Measurements from ENCODE around the gene ATG3.
"Not testable (repeated sequence)": the region's sequence is repeated elsewhere in the genome, so short reads cannot be mapped to it uniquely, and the experiment has no call there.

ATG3 gene

GRCh38 chr3:112561734-112562529 is at the start of gene ATG3, which contains the start of gene SLC35A5:
Gene ATG3 (minus strand): TSS chr3:112561962. CDS start chr3:112561528, 434 bp downstream.
Gene SLC35A5 (plus strand): TSS chr3:112562045. CDS start chr3:112563404, 1,359 bp downstream.
- peak; percentile 95 to 96 for DNase-seq

GRCh38 chr3:112610121-112610520 is 48.4 kb upstream of the ATG3 start:
- DNase-seq: no peak

GRCh38 chr3:112607863-112608262 is 46.1 kb upstream of the ATG3 start:
- DNase-seq: no peak

GRCh38 chr3:112606098-112606497 is 44.3 kb upstream of the ATG3 start:
- DNase-seq: no peak

- DNase-seq: no peak
These were observed 43.5 kb upstream of the ATG3 start for GRCh38 chr3:112605285-112605684.

GRCh38 chr3:112604536-112604935 is 42.8 kb upstream of the ATG3 start:
- DNase-seq: no peak

GRCh38 chr3:112602217-112602838 is 40.6 kb upstream of the ATG3 start:
- DNase-seq: no peak

GRCh38 chr3:112598731-112599130 is 37.0 kb upstream of the ATG3 start:
- no peak for DNase-seq

GRCh38 chr3:112597945-112598344 is 36.2 kb upstream of the ATG3 start:
- no peak for DNase-seq

GRCh38 chr3:112594856-112595255 is 33.1 kb upstream of the ATG3 start:
- no peak for DNase-seq

GRCh38 chr3:112593258-112593657 is 31.5 kb upstream of the ATG3 start:
- no peak for DNase-seq

GRCh38 chr3:112587336-112587735 is 25.6 kb upstream of the ATG3 start:
- DNase-seq: no peak

- no peak for DNase-seq
These were observed 24.0 kb upstream of the ATG3 start for GRCh38 chr3:112585782-112586181.

GRCh38 chr3:112583105-112583504 is 21.3 kb upstream of the ATG3 start:
- DNase-seq: no peak

- peak; percentile 11 to 12 for DNase-seq
These were observed 20.6 kb upstream of the ATG3 start for GRCh38 chr3:112582244-112582874.

- no peak for DNase-seq
These were observed 17.9 kb upstream of the ATG3 start for GRCh38 chr3:112579697-112580096.

- no peak for DNase-seq
These were observed 17.5 kb upstream of the ATG3 start for GRCh38 chr3:112579232-112579631.

GRCh38 chr3:112572701-112573100 is 10.9 kb upstream of the ATG3 start:
- DNase-seq: no peak

GRCh38 chr3:112569265-112569664 is 7.5 kb upstream of the ATG3 start:
- DNase-seq: no peak

GRCh38 chr3:112568642-112569041 is 6.9 kb upstream of the ATG3 start:
- DNase-seq: no peak

GRCh38 chr3:112564940-112565305 is 3.2 kb upstream of the ATG3 start:
- DNase-seq: no peak

- DNase-seq: not testable (repeated sequence)
These were observed 2.6 kb upstream of the ATG3 start for GRCh38 chr3:112564247-112564939.

GRCh38 chr3:112561484-112561733 is 353 bp downstream of the ATG3 start:
- peak; percentile 70 to 71 for DNase-seq

All from stimulated activated CD4-positive, alpha-beta T cell treated with anti-CD3 and anti-CD28 coated beads, Interleukin-2, amount 100 ng/mL, for 48 hours (primary cell).